ENCODE results near the gene BICRA.
A peak's percentile ranks its signal among the peaks of the same experiment; 100 is the strongest.

BICRA gene

GRCh38 chr19:47681936-47682335, 73.0 kb downstream of the BICRA start:
- no peak for DNase-seq (ENCODE audit: low read depth)
- no peak for TF ChIP-seq CTCF (IDR thresholded peaks at IDR 0.05; ENCODE audit: low read depth, low read length, missing control alignments)
- H3K4me3 ChIP-seq (ENCODE audit: low read depth, low read length), result no peak overlapping the region
- in situ Hi-C loops (cut with HindIII; ENCODE audit: low sequenced_read_pairs), result no loop called here

GRCh38 chr19:47682939-47683338, 74.0 kb downstream of the BICRA start:
- in situ Hi-C loops (cut with HindIII; ENCODE audit: low sequenced_read_pairs), result no loop called here
- DNase-seq (ENCODE audit: low read depth), result peak; percentile 81
- no peak for TF ChIP-seq CTCF (IDR thresholded peaks at IDR 0.05; ENCODE audit: low read depth, low read length, missing control alignments)
- no peak overlapping the region for H3K4me3 ChIP-seq (ENCODE audit: low read depth, low read length)

- DNase-seq (ENCODE audit: low read depth), result no peak
- in situ Hi-C loops (cut with HindIII; ENCODE audit: low sequenced_read_pairs), result no loop called here
- no peak overlapping the region for H3K4me3 ChIP-seq (ENCODE audit: low read depth, low read length)
- TF ChIP-seq CTCF (IDR thresholded peaks at IDR 0.05; ENCODE audit: low read depth, low read length, missing control alignments), result no peak
Observed at GRCh38 chr19:47686679-47687450, 77.9 kb downstream of the BICRA start.

GRCh38 chr19:47687906-47688305, 79.0 kb downstream of the BICRA start:
- no peak overlapping the region for H3K4me3 ChIP-seq (ENCODE audit: low read depth, low read length)
- no peak for DNase-seq (ENCODE audit: low read depth)
- no peak for TF ChIP-seq CTCF (IDR thresholded peaks at IDR 0.05; ENCODE audit: low read depth, low read length, missing control alignments)
- in situ Hi-C loops (cut with HindIII; ENCODE audit: low sequenced_read_pairs), result no loop called here

- TF ChIP-seq CTCF (IDR thresholded peaks at IDR 0.05; ENCODE audit: low read depth, low read length, missing control alignments), result no peak
- DNase-seq (ENCODE audit: low read depth), result no peak
- no peak overlapping the region for H3K4me3 ChIP-seq (ENCODE audit: low read depth, low read length)
- in situ Hi-C loops (cut with HindIII; ENCODE audit: low sequenced_read_pairs), result no loop called here
Observed at GRCh38 chr19:47691090-47691489, 82.2 kb downstream of the BICRA start.

- DNase-seq (ENCODE audit: low read depth), result no peak
- H3K4me3 ChIP-seq (ENCODE audit: low read depth, low read length), result no peak overlapping the region
- in situ Hi-C loops (cut with HindIII; ENCODE audit: low sequenced_read_pairs), result no loop called here
- TF ChIP-seq CTCF (IDR thresholded peaks at IDR 0.05; ENCODE audit: low read depth, low read length, missing control alignments), result no peak
Observed at GRCh38 chr19:47691782-47692181, 82.8 kb downstream of the BICRA start.
